ENCODE measurements around the gene PRMT5.

- TF ChIP-seq CTCF (conservative IDR thresholded peaks at IDR 0.05; ENCODE audit: low read length) (no peak), EZH2phosphoT487 (IDR thresholded peaks at IDR 0.05; ENCODE audit: borderline replicate concordance) (no peak)
Observed at GRCh38 chr14:22903742-22904087, 25.5 kb downstream of the PRMT5 start.
